Stimulated activated memory B cell treated with anti-CD40 and anti-IgM and Interleukin-4, amounts not matched to agents 10 μg/mL and 1 μg/mL and 100 μg/mL, for 72 hours (primary cell): Measurements from ENCODE around the gene HERC6.
"Not testable (repeated sequence)": the region's sequence is repeated elsewhere in the genome, so short reads cannot be mapped to it uniquely, and the experiment has no call there.

Source experiments
- ATAC-seq: fragments of 150-1000 bp; cut with Tn5 transposase; 2 replicates; pipeline ENCODE4 v1.10.0; 2021
- H3K27ac Mint-ChIP-seq: one replicate; pipeline ENCODE4 v1.8.0; 2022; ENCODE audit warnings: mild to moderate bottlenecking, mixed read lengths
- H3K27me3 Mint-ChIP-seq: one replicate; pipeline ENCODE4 v1.8.0; 2022; ENCODE audit warnings: mixed read lengths
- H3K36me3 Mint-ChIP-seq: one replicate; pipeline ENCODE4 v1.8.0; 2022; ENCODE audit warnings: mixed read lengths
- H3K4me1 Mint-ChIP-seq: one replicate; pipeline ENCODE4 v1.8.0; 2022; ENCODE audit warnings: mixed read lengths
- H3K4me3 Mint-ChIP-seq: one replicate; pipeline ENCODE4 v1.8.0; 2022; ENCODE audit warnings: mild to moderate bottlenecking, moderate library complexity, mixed read lengths
- H3K9me3 Mint-ChIP-seq: one replicate; pipeline ENCODE4 v1.8.0; 2022; ENCODE audit warnings: mixed read lengths

Gene HERC6

GRCh38 chr4:88448211-88448765 lies 69.6 kb downstream of the HERC6 start:
- not testable (repeated sequence) for H3K4me1 Mint-ChIP-seq, ATAC-seq, H3K27ac Mint-ChIP-seq, H3K9me3 Mint-ChIP-seq, H3K36me3 Mint-ChIP-seq, H3K4me3 Mint-ChIP-seq, H3K27me3 Mint-ChIP-seq

GRCh38 chr4:88448889-88449288 lies 70.2 kb downstream of the HERC6 start:
- no peak overlapping the region for H3K27ac Mint-ChIP-seq
- H3K4me1 Mint-ChIP-seq = peaks cover 4% of the 10 kb centered on the region
- peaks cover 5% of the 10 kb centered on the region for H3K9me3 Mint-ChIP-seq
- H3K27me3 Mint-ChIP-seq = no peaks in the 10 kb centered on the region
- ATAC-seq = no peak
- no peak overlapping the region for H3K4me3 Mint-ChIP-seq
- peaks cover 7% of the 10 kb centered on the region for H3K36me3 Mint-ChIP-seq

GRCh38 chr4:88449290-88449689 lies 70.6 kb downstream of the HERC6 start:
- no peaks in the 10 kb centered on the region for H3K27me3 Mint-ChIP-seq
- H3K4me1 Mint-ChIP-seq = peaks cover 4% of the 10 kb centered on the region
- H3K9me3 Mint-ChIP-seq = peaks cover 5% of the 10 kb centered on the region
- peaks cover 7% of the 10 kb centered on the region for H3K36me3 Mint-ChIP-seq
- no peak overlapping the region for H3K4me3 Mint-ChIP-seq
- H3K27ac Mint-ChIP-seq = no peak overlapping the region
- no peak for ATAC-seq

- H3K4me3 Mint-ChIP-seq = no peak overlapping the region
- H3K27me3 Mint-ChIP-seq = no peaks in the 10 kb centered on the region
- H3K4me1 Mint-ChIP-seq = peaks cover 4% of the 10 kb centered on the region
- no peak overlapping the region for H3K27ac Mint-ChIP-seq
- no peak for ATAC-seq
- H3K36me3 Mint-ChIP-seq = peaks cover 7% of the 10 kb centered on the region
- peaks cover 5% of the 10 kb centered on the region for H3K9me3 Mint-ChIP-seq
These were observed 72.6 kb downstream of the HERC6 start for GRCh38 chr4:88451205-88451604.

GRCh38 chr4:88452912-88453311 lies 74.3 kb downstream of the HERC6 start:
- Mint-ChIP-seq H3K36me3 (peaks cover 7% of the 10 kb centered on the region), H3K4me1 (peaks cover 7% of the 10 kb centered on the region), H3K27ac (no peak overlapping the region), H3K9me3 (peaks cover 5% of the 10 kb centered on the region), H3K4me3 (no peak overlapping the region), H3K27me3 (no peaks in the 10 kb centered on the region)
- no peak for ATAC-seq

- peak; percentile 98 for ATAC-seq
- H3K27me3 Mint-ChIP-seq = no peaks in the 10 kb centered on the region
- H3K27ac Mint-ChIP-seq = peak within 1 kb of the TSS; percentile 91
- H3K4me1 Mint-ChIP-seq = peaks cover 14% of the 10 kb centered on the region
- peaks cover 7% of the 10 kb centered on the region for H3K36me3 Mint-ChIP-seq
- peak within 1 kb of the TSS; percentile 99 for H3K4me3 Mint-ChIP-seq
- H3K9me3 Mint-ChIP-seq = peaks cover 5% of the 10 kb centered on the region
These were observed 78.1 kb downstream of the HERC6 start, which contains the start of gene HERC5 for GRCh38 chr4:88456670-88457306. Gene HERC5 (plus strand): TSS chr4:88457119. CDS start chr4:88457270, 151 bp downstream.

- peak; percentile 70 for ATAC-seq
- H3K36me3 Mint-ChIP-seq = peaks cover 7% of the 10 kb centered on the region
- peak overlapping the region; percentile 99 for H3K4me3 Mint-ChIP-seq
- H3K9me3 Mint-ChIP-seq = peaks cover 5% of the 10 kb centered on the region
- H3K27ac Mint-ChIP-seq = peak overlapping the region; percentile 91
- H3K4me1 Mint-ChIP-seq = peaks cover 14% of the 10 kb centered on the region
- no peaks in the 10 kb centered on the region for H3K27me3 Mint-ChIP-seq
These were observed 78.9 kb downstream of the HERC6 start for GRCh38 chr4:88457307-88458103.

- H3K4me3 Mint-ChIP-seq = peak overlapping the region; percentile 99
- ATAC-seq = no peak
- H3K27ac Mint-ChIP-seq = peak overlapping the region; percentile 91
- H3K36me3 Mint-ChIP-seq = peaks cover 6% of the 10 kb centered on the region
- H3K4me1 Mint-ChIP-seq = peaks cover 14% of the 10 kb centered on the region
- peaks cover 5% of the 10 kb centered on the region for H3K9me3 Mint-ChIP-seq
- no peaks in the 10 kb centered on the region for H3K27me3 Mint-ChIP-seq
These were observed 79.6 kb downstream of the HERC6 start for GRCh38 chr4:88458104-88458740.

GRCh38 chr4:88465653-88466192 lies 87.1 kb downstream of the HERC6 start:
- peaks cover 4% of the 10 kb centered on the region for H3K4me1 Mint-ChIP-seq
- peaks cover 41% of the 10 kb centered on the region for H3K36me3 Mint-ChIP-seq
- no peaks in the 10 kb centered on the region for H3K27me3 Mint-ChIP-seq
- H3K9me3 Mint-ChIP-seq = no peaks in the 10 kb centered on the region
- H3K4me3 Mint-ChIP-seq = no peak overlapping the region
- ATAC-seq = no peak
- H3K27ac Mint-ChIP-seq = no peak overlapping the region

- ATAC-seq = no peak
- H3K4me3 Mint-ChIP-seq = no peak overlapping the region
- H3K27ac Mint-ChIP-seq = no peak overlapping the region
- no peaks in the 10 kb centered on the region for H3K9me3 Mint-ChIP-seq
- H3K27me3 Mint-ChIP-seq = no peaks in the 10 kb centered on the region
- peaks cover 57% of the 10 kb centered on the region for H3K36me3 Mint-ChIP-seq
- H3K4me1 Mint-ChIP-seq = no peaks in the 10 kb centered on the region
These were observed 88.7 kb downstream of the HERC6 start for GRCh38 chr4:88467392-88467791.

- Mint-ChIP-seq H3K27ac (no peak overlapping the region), H3K4me1 (no peaks in the 10 kb centered on the region), H3K36me3 (peaks cover 39% of the 10 kb centered on the region), H3K9me3 (no peaks in the 10 kb centered on the region), H3K27me3 (no peaks in the 10 kb centered on the region), H3K4me3 (no peak overlapping the region)
- no peak for ATAC-seq
These were observed 98.7 kb downstream of the HERC6 start for GRCh38 chr4:88477229-88477860.

GRCh38 chr4:88478247-88478646 lies 99.6 kb downstream of the HERC6 start:
- H3K4me1 Mint-ChIP-seq = no peaks in the 10 kb centered on the region
- no peaks in the 10 kb centered on the region for H3K9me3 Mint-ChIP-seq
- peaks cover 34% of the 10 kb centered on the region for H3K36me3 Mint-ChIP-seq
- ATAC-seq = no peak
- no peaks in the 10 kb centered on the region for H3K27me3 Mint-ChIP-seq
- no peak overlapping the region for H3K27ac Mint-ChIP-seq
- H3K4me3 Mint-ChIP-seq = no peak overlapping the region

GRCh38 chr4:88481537-88481936 lies 102.9 kb downstream of the HERC6 start:
- no peak overlapping the region for H3K27ac Mint-ChIP-seq
- H3K36me3 Mint-ChIP-seq = peaks cover 32% of the 10 kb centered on the region
- no peak overlapping the region for H3K4me3 Mint-ChIP-seq
- H3K9me3 Mint-ChIP-seq = no peaks in the 10 kb centered on the region
- ATAC-seq = no peak
- H3K27me3 Mint-ChIP-seq = no peaks in the 10 kb centered on the region
- no peaks in the 10 kb centered on the region for H3K4me1 Mint-ChIP-seq

- H3K27me3 Mint-ChIP-seq = no peaks in the 10 kb centered on the region
- no peaks in the 10 kb centered on the region for H3K4me1 Mint-ChIP-seq
- no peak overlapping the region for H3K4me3 Mint-ChIP-seq
- H3K27ac Mint-ChIP-seq = no peak overlapping the region
- ATAC-seq = no peak
- no peaks in the 10 kb centered on the region for H3K9me3 Mint-ChIP-seq
- H3K36me3 Mint-ChIP-seq = peaks cover 29% of the 10 kb centered on the region
These were observed 110.6 kb downstream of the HERC6 start for GRCh38 chr4:88489100-88489761.
